ENCODE results near the gene TBC1D16.

TBC1D16 gene

GRCh38 chr17:79979816-79980215 lies 55.9 kb downstream of the TBC1D16 start:
- Histone ChIP-seq H4K20me1 (ENCODE audit: insufficient read depth, low read length) (no peaks in the 10 kb centered on the region), H3K27me3 (ENCODE audit: insufficient read depth, low read length, poor library complexity) (no peaks in the 10 kb centered on the region), H3K36me3 (ENCODE audit: insufficient read depth, low read length) (no peaks in the 10 kb centered on the region), H2AFZ (ENCODE audit: low read depth, low read length) (no peak overlapping the region), H3K79me2 (ENCODE audit: insufficient read depth, low read length) (no peaks in the 10 kb centered on the region), H3K4me1 (ENCODE audit: insufficient read depth, low read length) (no peaks in the 10 kb centered on the region), H3K9me3 (ENCODE audit: insufficient read depth, low read length, severe bottlenecking) (no peaks in the 10 kb centered on the region), H3K9ac (ENCODE audit: low read depth, low read length) (no peak overlapping the region), H3K4me2 (ENCODE audit: insufficient read depth, low read length) (no peak overlapping the region), H3K4me3 (ENCODE audit: low read depth in 1 of 2, low read length in 2 of 2) (no peak overlapping the region), H3K27ac (ENCODE audit: low read length) (no peak overlapping the region)
- TF ChIP-seq, protein P1, sequence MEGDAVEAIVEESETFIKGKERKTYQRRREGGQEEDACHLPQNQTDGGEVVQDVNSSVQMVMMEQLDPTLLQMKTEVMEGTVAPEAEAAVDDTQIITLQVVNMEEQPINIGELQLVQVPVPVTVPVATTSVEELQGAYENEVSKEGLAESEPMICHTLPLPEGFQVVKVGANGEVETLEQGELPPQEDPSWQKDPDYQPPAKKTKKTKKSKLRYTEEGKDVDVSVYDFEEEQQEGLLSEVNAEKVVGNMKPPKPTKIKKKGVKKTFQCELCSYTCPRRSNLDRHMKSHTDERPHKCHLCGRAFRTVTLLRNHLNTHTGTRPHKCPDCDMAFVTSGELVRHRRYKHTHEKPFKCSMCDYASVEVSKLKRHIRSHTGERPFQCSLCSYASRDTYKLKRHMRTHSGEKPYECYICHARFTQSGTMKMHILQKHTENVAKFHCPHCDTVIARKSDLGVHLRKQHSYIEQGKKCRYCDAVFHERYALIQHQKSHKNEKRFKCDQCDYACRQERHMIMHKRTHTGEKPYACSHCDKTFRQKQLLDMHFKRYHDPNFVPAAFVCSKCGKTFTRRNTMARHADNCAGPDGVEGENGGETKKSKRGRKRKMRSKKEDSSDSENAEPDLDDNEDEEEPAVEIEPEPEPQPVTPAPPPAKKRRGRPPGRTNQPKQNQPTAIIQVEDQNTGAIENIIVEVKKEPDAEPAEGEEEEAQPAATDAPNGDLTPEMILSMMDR (IDR thresholded peaks at IDR 0.05; ENCODE audit: borderline replicate concordance, extremely low read depth, low read length, poor library complexity, severe bottlenecking), result no peak
- no peak for TF ChIP-seq EZH2 (IDR thresholded peaks at IDR 0.05; ENCODE audit: borderline replicate concordance, low read depth, low read length, severe bottlenecking)
- DNase-seq (no peak), ATAC-seq (ENCODE audit: insufficient read depth, low read depth) (no peak)

DNA sequence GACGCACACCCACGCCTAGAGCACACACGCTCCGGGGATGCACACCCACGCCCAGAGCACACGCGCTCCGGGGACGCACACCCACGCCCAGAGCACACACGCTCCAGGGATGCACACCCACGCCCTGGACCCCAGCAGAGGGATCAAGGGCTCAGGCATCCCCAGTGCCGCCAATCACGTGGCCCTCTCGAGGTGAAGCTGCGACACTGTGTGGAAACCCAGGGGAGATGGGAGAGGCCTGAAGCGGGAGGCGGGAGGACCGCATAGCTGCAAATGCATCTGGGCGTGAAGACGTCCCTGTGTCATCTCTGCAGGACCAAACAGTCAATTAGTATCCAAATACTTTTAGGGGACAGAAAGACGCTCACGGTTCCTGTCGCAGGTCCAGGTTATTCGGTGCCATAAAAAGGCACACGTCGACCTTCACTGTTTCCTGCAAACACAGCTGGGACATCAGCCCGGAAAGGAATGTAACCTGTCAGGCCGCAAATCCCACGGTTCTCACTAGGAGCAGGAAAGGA lies 56.4 kb downstream of the TBC1D16 start:
- no peak overlapping the region for H3K9ac ChIP-seq (ENCODE audit: low read depth, low read length)
- H2AFZ ChIP-seq (ENCODE audit: low read depth, low read length), result no peak overlapping the region
- no peak for TF ChIP-seq EZH2 (IDR thresholded peaks at IDR 0.05; ENCODE audit: borderline replicate concordance, low read depth, low read length, severe bottlenecking)
- TF ChIP-seq, protein P1 (IDR thresholded peaks at IDR 0.05; ENCODE audit: borderline replicate concordance, extremely low read depth, low read length, poor library complexity, severe bottlenecking), result no peak
- H3K27ac ChIP-seq (ENCODE audit: low read length), result no peak overlapping the region
- H3K79me2 ChIP-seq (ENCODE audit: insufficient read depth, low read length), result no peaks in the 10 kb centered on the region
- no peak overlapping the region for H3K4me2 ChIP-seq (ENCODE audit: insufficient read depth, low read length)
- no peaks in the 10 kb centered on the region for H3K4me1 ChIP-seq (ENCODE audit: insufficient read depth, low read length)
- DNase-seq (no peak), ATAC-seq (ENCODE audit: insufficient read depth, low read depth) (no peak)
- H3K9me3 ChIP-seq (ENCODE audit: insufficient read depth, low read length, severe bottlenecking), result no peaks in the 10 kb centered on the region
- no peaks in the 10 kb centered on the region for H4K20me1 ChIP-seq (ENCODE audit: insufficient read depth, low read length)
- no peak overlapping the region for H3K4me3 ChIP-seq (ENCODE audit: low read depth in 1 of 2, low read length in 2 of 2)
- H3K27me3 ChIP-seq (ENCODE audit: insufficient read depth, low read length, poor library complexity), result no peaks in the 10 kb centered on the region
- H3K36me3 ChIP-seq (ENCODE audit: insufficient read depth, low read length), result no peaks in the 10 kb centered on the region

- Histone ChIP-seq H3K4me2 (ENCODE audit: insufficient read depth, low read length) (no peak overlapping the region), H3K4me3 (ENCODE audit: low read depth in 1 of 2, low read length in 2 of 2) (no peak overlapping the region), H3K27me3 (ENCODE audit: insufficient read depth, low read length, poor library complexity) (no peaks in the 10 kb centered on the region), H4K20me1 (ENCODE audit: insufficient read depth, low read length) (no peaks in the 10 kb centered on the region), H3K9ac (ENCODE audit: low read depth, low read length) (no peak overlapping the region), H3K4me1 (ENCODE audit: insufficient read depth, low read length) (no peaks in the 10 kb centered on the region), H2AFZ (ENCODE audit: low read depth, low read length) (no peak overlapping the region), H3K79me2 (ENCODE audit: insufficient read depth, low read length) (no peaks in the 10 kb centered on the region), H3K27ac (ENCODE audit: low read length) (no peak overlapping the region), H3K36me3 (ENCODE audit: insufficient read depth, low read length) (no peaks in the 10 kb centered on the region), H3K9me3 (ENCODE audit: insufficient read depth, low read length, severe bottlenecking) (no peaks in the 10 kb centered on the region)
- ATAC-seq (ENCODE audit: insufficient read depth, low read depth), result no peak
- no peak for DNase-seq
- TF ChIP-seq, protein P1 (IDR thresholded peaks at IDR 0.05; ENCODE audit: borderline replicate concordance, extremely low read depth, low read length, poor library complexity, severe bottlenecking), result no peak
- TF ChIP-seq EZH2 (IDR thresholded peaks at IDR 0.05; ENCODE audit: borderline replicate concordance, low read depth, low read length, severe bottlenecking), result no peak
Measured at GRCh38 chr17:79978548-79978855, 57.2 kb downstream of the TBC1D16 start.
